ENCODE data around the gene KRCC1. TPM values are rescaled to one million over a fixed set of nuclear protein-coding genes. Genes with fewer than 3 reads are reported as not detected.
A peak's percentile ranks its signal among the peaks of the same experiment; 100 is the strongest.

Gene KRCC1
- total and polyA plus RNA-seq, 4 donors: 17.2 to 31.2 (median 21.1) TPM

- H3K4me3 ChIP-seq: no peak overlapping the region
- ATAC-seq (ENCODE audit: insufficient read depth, low FRiP score) (no peak), DNase-seq (no peak)
- peak overlapping the region in 1 of 2 donors; percentile 66 for H3K27ac ChIP-seq (ENCODE audit: low read depth in 1 of 2, low read length in 1 of 2)
- peaks cover 0 to 2% (median 0%) of the 10 kb centered on the region in 3 donors for H3K27me3 ChIP-seq (ENCODE audit: control insufficient read depth in 3 of 3, insufficient read depth in 3 of 3, low read length in 2 of 3)
- 80 to 92% methylated on average over 2 of the region's 2 CpGs for WGBS, 2 donors
- no peak overlapping the region for H3K9ac ChIP-seq (ENCODE audit: insufficient read depth in 1 of 2, low read length in 2 of 2)
- H3K9me3 ChIP-seq (ENCODE audit: control insufficient read depth in 4 of 4, insufficient read depth in 3 of 4, low read length in 3 of 4): peaks cover 0 to 1% (median 0%) of the 10 kb centered on the region in 4 donors
- H3K36me3 ChIP-seq (ENCODE audit: control insufficient read depth in 4 of 4, insufficient read depth in 4 of 4, low read length in 4 of 4): no peaks in the 10 kb centered on the region
- no peak for TF ChIP-seq CTCF (IDR thresholded peaks at IDR 0.05; ENCODE audit: control extremely low read depth, extremely low read depth)
- no peaks in the 10 kb centered on the region for H3K4me1 ChIP-seq (ENCODE audit: control insufficient read depth in 5 of 5, insufficient read depth in 5 of 5, low read length in 5 of 5)
These were observed 15.8 kb upstream of the KRCC1 start for GRCh38 chr2:88071365-88071764.

GRCh38 chr2:88070055-88070454, 14.5 kb upstream of the KRCC1 start:
- 86 to 90% methylated on average over 1 of the region's 1 CpG for WGBS, 2 donors
- H3K9ac ChIP-seq (ENCODE audit: insufficient read depth in 1 of 2, low read length in 2 of 2): no peak overlapping the region

DNA sequence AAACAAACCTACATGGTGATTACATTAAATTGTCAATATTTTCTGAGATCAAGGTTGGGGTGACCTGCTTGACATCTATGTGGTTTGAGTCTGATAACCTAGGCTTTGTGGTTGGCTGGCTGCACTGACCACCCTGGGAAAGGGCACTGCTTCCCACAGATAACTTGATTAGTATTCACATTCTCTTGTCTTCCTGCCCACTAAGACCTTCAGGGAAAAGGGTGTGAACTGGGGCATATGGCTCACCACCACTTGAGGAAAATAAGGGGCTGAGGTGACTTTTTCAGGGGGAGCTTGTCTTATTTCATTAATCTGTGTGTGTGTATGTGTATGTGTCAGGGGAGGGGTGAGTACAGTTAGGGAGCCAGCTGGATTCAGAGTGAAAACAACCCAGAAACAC, 13.5 kb upstream of the KRCC1 start:
- H3K36me3 ChIP-seq (ENCODE audit: control insufficient read depth in 4 of 4, insufficient read depth in 4 of 4, low read length in 4 of 4): no peaks in the 10 kb centered on the region
- DNase-seq (no peak), ATAC-seq (ENCODE audit: insufficient read depth, low FRiP score) (no peak)
- H3K27me3 ChIP-seq (ENCODE audit: control insufficient read depth in 3 of 3, insufficient read depth in 3 of 3, low read length in 2 of 3): peaks cover 0 to 2% (median 0%) of the 10 kb centered on the region in 3 donors
- H3K9me3 ChIP-seq (ENCODE audit: control insufficient read depth in 4 of 4, insufficient read depth in 3 of 4, low read length in 3 of 4): peaks cover 0 to under 1% (median 0%) of the 10 kb centered on the region in 4 donors
- no peak overlapping the region for H3K4me3 ChIP-seq
- H3K27ac ChIP-seq (ENCODE audit: low read depth in 1 of 2, low read length in 1 of 2): peak overlapping the region in 1 of 2 donors; percentile 90
- H3K9ac ChIP-seq (ENCODE audit: insufficient read depth in 1 of 2, low read length in 2 of 2): no peak overlapping the region
- TF ChIP-seq CTCF (IDR thresholded peaks at IDR 0.05; ENCODE audit: control extremely low read depth, extremely low read depth): no peak
- no peaks in the 10 kb centered on the region for H3K4me1 ChIP-seq (ENCODE audit: control insufficient read depth in 5 of 5, insufficient read depth in 5 of 5, low read length in 5 of 5)

More at GRCh38 chr2:88070055-88070454, 14.5 kb upstream of the KRCC1 start:
- TF ChIP-seq CTCF (IDR thresholded peaks at IDR 0.05; ENCODE audit: control extremely low read depth, extremely low read depth): no peak
- peaks cover 0 to 2% (median 0%) of the 10 kb centered on the region in 3 donors for H3K27me3 ChIP-seq (ENCODE audit: control insufficient read depth in 3 of 3, insufficient read depth in 3 of 3, low read length in 2 of 3)
- no peak overlapping the region for H3K27ac ChIP-seq (ENCODE audit: low read depth in 1 of 2, low read length in 1 of 2)
- peaks cover 0 to 1% (median 0%) of the 10 kb centered on the region in 4 donors for H3K9me3 ChIP-seq (ENCODE audit: control insufficient read depth in 4 of 4, insufficient read depth in 3 of 4, low read length in 3 of 4)
- H3K36me3 ChIP-seq (ENCODE audit: control insufficient read depth in 4 of 4, insufficient read depth in 4 of 4, low read length in 4 of 4): no peaks in the 10 kb centered on the region
- ATAC-seq (ENCODE audit: insufficient read depth, low FRiP score) (no peak), DNase-seq (no peak)
- no peaks in the 10 kb centered on the region for H3K4me1 ChIP-seq (ENCODE audit: control insufficient read depth in 5 of 5, insufficient read depth in 5 of 5, low read length in 5 of 5)
- no peak overlapping the region for H3K4me3 ChIP-seq

DNA sequence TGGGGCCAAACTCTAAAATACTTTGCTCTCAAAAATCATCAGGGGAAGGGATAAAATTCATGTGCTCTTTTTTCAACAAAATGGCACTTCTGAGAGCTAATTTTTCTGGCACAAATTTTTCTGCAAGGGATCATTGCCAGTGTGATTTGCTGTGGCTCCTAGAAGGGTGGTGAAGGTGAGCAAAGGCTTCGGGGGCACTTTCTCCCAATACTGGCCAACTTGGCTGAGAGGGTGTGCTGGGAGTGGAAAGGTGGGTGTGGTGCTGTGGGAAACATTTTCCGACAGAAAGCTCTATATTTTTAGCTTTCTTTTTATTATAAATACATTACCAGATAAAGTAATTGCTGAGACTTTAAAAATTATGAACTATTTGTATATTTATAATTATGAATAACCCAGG, 12.5 kb upstream of the KRCC1 start:
- peaks cover 0 to 2% (median 0%) of the 10 kb centered on the region in 3 donors for H3K27me3 ChIP-seq (ENCODE audit: control insufficient read depth in 3 of 3, insufficient read depth in 3 of 3, low read length in 2 of 3)
- no peaks in the 10 kb centered on the region for H3K36me3 ChIP-seq (ENCODE audit: control insufficient read depth in 4 of 4, insufficient read depth in 4 of 4, low read length in 4 of 4)
- H3K9me3 ChIP-seq (ENCODE audit: control insufficient read depth in 4 of 4, insufficient read depth in 3 of 4, low read length in 3 of 4): no peaks in the 10 kb centered on the region
- no peak for ATAC-seq (ENCODE audit: insufficient read depth, low FRiP score)
- H3K4me3 ChIP-seq: no peak overlapping the region
- TF ChIP-seq CTCF (IDR thresholded peaks at IDR 0.05; ENCODE audit: control extremely low read depth, extremely low read depth): no peak
- H3K27ac ChIP-seq (ENCODE audit: low read depth in 1 of 2, low read length in 1 of 2): peak overlapping the region in 1 of 2 donors; percentile 92
- no peaks in the 10 kb centered on the region for H3K4me1 ChIP-seq (ENCODE audit: control insufficient read depth in 5 of 5, insufficient read depth in 5 of 5, low read length in 5 of 5)
- no peak for DNase-seq
- 82 to 96% methylated on average over 2 of the region's 2 CpGs for WGBS, 2 donors
- no peak overlapping the region for H3K9ac ChIP-seq (ENCODE audit: insufficient read depth in 1 of 2, low read length in 2 of 2)

All from lung (tissue), 12 donors.